HepG2 (cell line): ENCODE results near the gene SRP68. TPM values are rescaled to one million over a fixed set of nuclear protein-coding genes. Genes with fewer than 3 reads are reported as not detected.

ENCODE experiments used
- E2F1 ChIP-seq: sonication (generic); formaldehyde crosslinking; IDR thresholded peaks from 2 replicates; pipeline ENCODE4 v1.5.0; 2020; ENCODE audit warnings: missing genetic modification reagents
- GLI4 ChIP-seq: sonication (generic); formaldehyde crosslinking; IDR thresholded peaks from 2 replicates; pipeline ENCODE4 v1.5.1; 2020; ENCODE audit warnings: missing genetic modification reagents, mild to moderate bottlenecking, moderate library complexity, borderline replicate concordance
- KLF13 ChIP-seq: sonication (generic); formaldehyde crosslinking; IDR thresholded peaks from 2 replicates; pipeline ENCODE4 v1.4.0; 2020; ENCODE audit warnings: mild to moderate bottlenecking, missing genetic modification reagents
- MAFG ChIP-seq: sonication (generic); formaldehyde crosslinking; IDR thresholded peaks from 2 replicates; pipeline ENCODE4 v1.5.1; 2020; ENCODE audit warnings: mild to moderate bottlenecking, missing genetic modification reagents
- MLLT10 ChIP-seq: sonication (generic); formaldehyde crosslinking; IDR thresholded peaks from 2 replicates; pipeline ENCODE4 v1.4.0; 2020; ENCODE audit warnings: missing genetic modification reagents
- MLXIP ChIP-seq: sonication (generic); formaldehyde crosslinking; IDR thresholded peaks from 2 replicates; pipeline ENCODE4 v1.9.0; 2021; ENCODE audit warnings: missing genetic modification reagents, borderline replicate concordance
- NRL ChIP-seq: sonication (generic); formaldehyde crosslinking; IDR thresholded peaks from 2 replicates; pipeline ENCODE4 v1.5.0; 2020; ENCODE audit warnings: missing genetic modification reagents, mild to moderate bottlenecking, moderate library complexity, borderline replicate concordance
- PITX1 ChIP-seq: sonication (generic); formaldehyde crosslinking; IDR thresholded peaks from 2 replicates; pipeline ENCODE4 v1.5.1; 2020; ENCODE audit warnings: mild to moderate bottlenecking, missing genetic modification reagents
- POLR2G ChIP-seq: fragments of 200-400 bp; formaldehyde crosslinking; IDR thresholded peaks from 2 replicates; pipeline ENCODE4 v1.6.1; 2018; ENCODE audit warnings: mild to moderate bottlenecking, low read depth, low read length, moderate library complexity
- PTBP1 ChIP-seq: fragments of 200-400 bp; formaldehyde crosslinking; IDR thresholded peaks from 2 replicates; pipeline ENCODE4 v1.6.1; 2018; ENCODE audit warnings: low read length, low read depth; ENCODE audit not compliant: poor library complexity, severe bottlenecking
- REST ChIP-seq, 2 experiments: IDR thresholded peaks; 2 replicates each; pipeline ENCODE4 v1.6.1; 2011 to 2012; ENCODE audit warnings: low read length in 2 of 2, borderline replicate concordance in 1 of 2, low read depth in 1 of 2, mild to moderate bottlenecking in 1 of 2, moderate library complexity in 1 of 2
- SAP130 ChIP-seq: IDR thresholded peaks from 2 replicates; pipeline ENCODE4 v1.6.1; 2016; ENCODE audit warnings: low read depth
- SETDB1 ChIP-seq: sonication (generic); formaldehyde crosslinking; IDR thresholded peaks from 2 replicates; pipeline ENCODE4 v1.5.1; 2020; ENCODE audit warnings: missing genetic modification reagents, mild to moderate bottlenecking, borderline replicate concordance
- SP5 ChIP-seq: IDR thresholded peaks from 2 replicates; pipeline ENCODE4 v1.6.1; 2016; ENCODE audit warnings: low read depth, borderline replicate concordance
- SSRP1 ChIP-seq: IDR thresholded peaks from 2 replicates; pipeline ENCODE4 v1.6.1; 2016; ENCODE audit warnings: control low read depth
- ZGPAT ChIP-seq: IDR thresholded peaks from 2 replicates; pipeline ENCODE4 v1.6.1; 2016; ENCODE audit warnings: mild to moderate bottlenecking
- ZKSCAN8 ChIP-seq: IDR thresholded peaks from 2 replicates; pipeline ENCODE4 v1.6.1; 2016; ENCODE audit warnings: borderline replicate concordance, missing genetic modification reagents, missing compliant biosample characterization
- ZNF652 ChIP-seq: IDR thresholded peaks from 2 replicates; pipeline ENCODE4 v1.6.1; 2016; ENCODE audit warnings: low read depth, borderline replicate concordance
- ZNF761 ChIP-seq: sonication (generic); formaldehyde crosslinking; conservative IDR thresholded peaks from 2 replicates; pipeline ENCODE4 v1.4.0; 2020; ENCODE audit warnings: mild to moderate bottlenecking, missing genetic modification reagents
- ZNF776 ChIP-seq: sonication (generic); formaldehyde crosslinking; IDR thresholded peaks from 2 replicates; pipeline ENCODE4 v1.4.0; 2020; ENCODE audit warnings: mild to moderate bottlenecking, missing genetic modification reagents
- polyA plus RNA-seq, 8 experiments: library from polyadenylated mRNA; depleted of rRNA in 3 of 8; stranded (reverse) in 7 of 8; unstranded in 1 of 8; fragments of >200 nt; fragmentation: Illumina TruSeq in 4 of 8; extraction: Trizol in 4 of 8; gene quantifications; 2 replicates each; pipeline versions ENCODE4 v1.2.1 to v1.2.3, GENCODE V29; 2011 to 2016; ENCODE audit warnings: low read depth in 4 of 8, missing spikeins in 1 of 8, mixed read lengths in 1 of 8; ENCODE audit not compliant: insufficient read depth in 1 of 8
- total RNA-seq, 5 experiments: library from RNA; depleted of rRNA; stranded (reverse); fragments of >200 nt; fragmentation: Illumina TruSeq; extraction: Trizol; gene quantifications; 2 replicates each; pipeline ENCODE4 v1.2.3, GENCODE V29; 2016; ENCODE audit warnings: low read depth in 1 of 5

Gene SRP68
- total and polyA plus RNA-seq, 2 of the 13 experiments (the other 11 are each of a cell fraction or from before 2014, with no cell fraction given), result 39.8 to 74.3 TPM

DNA sequence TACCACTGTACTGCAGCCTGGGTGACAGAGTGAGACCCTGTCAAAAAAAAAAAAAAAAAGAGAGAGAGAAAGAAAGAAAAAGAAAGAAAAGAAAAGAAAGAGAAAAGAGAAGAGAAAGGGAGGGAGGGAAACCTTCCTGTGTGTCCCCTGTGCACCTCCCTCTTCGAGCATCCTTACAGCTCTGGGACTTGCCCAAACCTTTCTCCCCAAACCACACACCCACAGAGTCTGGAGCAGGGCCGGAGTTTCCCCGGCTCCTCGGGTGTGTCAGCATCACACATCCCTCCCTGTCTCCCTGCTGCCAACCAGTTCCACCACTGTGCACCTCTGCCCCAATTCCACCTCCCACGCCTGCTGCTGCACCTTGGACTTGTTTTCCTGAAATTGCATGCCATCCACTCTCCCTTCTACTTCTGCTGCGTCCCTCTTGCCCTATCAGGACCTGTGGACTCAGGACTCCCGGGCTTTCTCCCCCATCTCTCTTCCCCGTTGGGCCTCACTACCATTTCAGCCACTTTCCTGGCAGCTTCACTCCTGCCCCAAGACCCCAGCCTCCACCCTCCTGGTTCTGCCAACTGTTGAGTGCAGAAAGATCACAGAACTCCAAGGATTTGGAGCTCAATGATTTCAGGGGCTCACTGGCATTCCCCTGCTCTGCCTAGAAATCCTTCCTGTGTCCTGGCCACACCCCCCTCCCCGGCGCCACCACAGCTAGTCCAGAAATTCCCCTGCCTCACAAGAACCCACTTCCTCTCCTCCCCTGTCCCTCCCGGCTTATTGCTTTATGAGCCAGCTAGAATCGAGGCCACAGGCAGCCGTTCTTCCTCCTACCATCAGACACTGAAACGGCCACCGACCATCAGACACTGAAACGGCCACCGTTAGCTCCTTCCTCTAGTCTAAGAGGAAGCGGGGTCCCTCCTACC is 75.4 kb downstream of the SRP68 start (continued):
- TF ChIP-seq E2F1 (CRISPR knock-in tag), result peak; percentile 71; the same call in 1 of the 2 replicates
- TF ChIP-seq ZKSCAN8 (CRISPR knock-in tag), result peak; percentile 85; the same call in 1 of the 2 replicates
- TF ChIP-seq GLI4 (CRISPR knock-in tag), result peak; percentile 68; the same call in 1 of the 2 replicates
- peak; percentile 93 for TF ChIP-seq SAP130
- TF ChIP-seq SSRP1 (CRISPR knock-in tag), result no peak; the same call in 1 of the 2 replicates
- TF ChIP-seq ZNF761 (CRISPR knock-in tag), result no peak
- no peak for TF ChIP-seq ZNF776
- TF ChIP-seq PTBP1, result no peak
- TF ChIP-seq ZGPAT, result peak; percentile 77
- TF ChIP-seq KLF13, result no peak
- TF ChIP-seq NRL (CRISPR knock-in tag), result peak; percentile 16; the same call in 1 of the 2 replicates
- TF ChIP-seq POLR2G, result peak; percentile 70
- no peak for TF ChIP-seq SETDB1 (CRISPR knock-in tag)
- no peak for TF ChIP-seq MLLT10
- TF ChIP-seq ZNF652 (CRISPR knock-in tag), result no peak
- peak; percentile 90 for TF ChIP-seq PITX1
- peak in 1 of 2 experiments; percentile 50; a peak in 2 of 4 replicates for TF ChIP-seq REST (IDR thresholded peaks at IDR 0.05; ENCODE audit: borderline replicate concordance in 1 of 2, low read depth in 1 of 2, low read length in 2 of 2)
- TF ChIP-seq MLXIP (CRISPR knock-in tag), result no peak
- no peak for TF ChIP-seq MAFG (CRISPR knock-in tag)
- TF ChIP-seq SP5, result peak; percentile 77; the same call in 1 of the 2 replicates
